Psoas muscle (tissue), 8 donors: Measurements from ENCODE around the gene MCFD2. TPM values are rescaled to one million over a fixed set of nuclear protein-coding genes. Genes with fewer than 3 reads are reported as not detected.

Experiments used
- ATAC-seq, 4 donors: fragments of 200-7000 bp; cut with Tn5 transposase; one replicate each; pipeline ENCODE4 v1.9.1; 2020; ENCODE audit warnings: moderate library complexity in 3 of 4, mild to moderate bottlenecking in 2 of 4
- DNase-seq, 2 donors: peaks; one replicate each; pipeline ENCODE4 v3.0.0-alpha.2; 2020
- H3K27ac ChIP-seq: fragments of 200-600 bp; one replicate; pipeline ENCODE4 v1.8.0; 2022
- H3K27me3 ChIP-seq, 3 donors: fragments of 200-600 bp in 1 of 3; one replicate each; pipeline versions ENCODE4 v1.6.1 to v1.8.0; 2013 to 2022; ENCODE audit warnings: low read length in 2 of 3, mild to moderate bottlenecking in 2 of 3, moderate library complexity in 1 of 3; ENCODE audit not compliant: insufficient read depth in 3 of 3
- H3K36me3 ChIP-seq, 2 donors: fragments of 200-600 bp in 1 of 2; one replicate each; pipeline versions ENCODE4 v1.6.1 to v1.8.0; 2013 to 2022; ENCODE audit warnings: low read depth in 1 of 2, mild to moderate bottlenecking in 1 of 2, moderate library complexity in 1 of 2; ENCODE audit not compliant: insufficient read depth in 1 of 2
- H3K4me1 ChIP-seq: fragments of 200-600 bp; one replicate; pipeline ENCODE4 v1.8.0; 2022
- H3K4me3 ChIP-seq: fragments of 200-600 bp; one replicate; pipeline ENCODE4 v1.8.0; 2022; ENCODE audit warnings: mild to moderate bottlenecking
- H3K9me3 ChIP-seq: fragments of 200-600 bp; one replicate; pipeline ENCODE4 v1.8.0; 2022
- CTCF ChIP-seq: fragments of 200-600 bp; IDR thresholded peaks from one replicate; pipeline ENCODE4 v1.8.0; 2022; ENCODE audit warnings: antibody characterized with exemption
- WGBS, 3 donors: extraction: QIAGEN DNeasy Blood & Tissue Kit; methylation state at CpG; one replicate each; pipeline versions ENCODE4 v1.1.6 to v1.1.7; 2013; 5-methylcytosine and 5-hydroxymethylcytosine counted together
- intact Hi-C, 2 donors: fragments of 100-400 bp; cut with DNase I; formaldehyde crosslinking; loops; one replicate each; pipeline versions ENCODE4 v1.11.0 to v1.14.2; 2022
- polyA plus RNA-seq, 3 donors: library from polyadenylated mRNA; stranded (reverse); fragments of 200-250 nt; gene quantifications; one replicate each; pipeline ENCODE4 v1.2.3, GENCODE V29; 2013
- total RNA-seq, 4 donors: library from RNA; stranded (reverse); fragmentation: NEBNext Ultra II Directional in 2 of 4; extraction: Animal tissue kit (Norgen Biotek cat#: 25700) in 2 of 4; gene quantifications; one replicate each; pipeline versions ENCODE4 v1.2.1 to v1.2.4, GENCODE V29; 2021 to 2023
- donor health status: healthy with polysubstance abuse.
- donor health status: DM: no; HTN: no; CAD: no; lungs with moderate emphysema.
- donor health status: Bipolar disorder and iron deficiency.
- donor health status: healthy.
- donor health status: DM: yes; HTN: yes; CAD: no.
- donor health status: DM: no; HTN: no; CAD: no.
- donor health status: DM: no; HTN: no; CAD: no.
- donor health status: DM: yes; HTN: yes; CAD: no.

Gene MCFD2
- total and polyA plus RNA-seq, 7 donors = 52.2 to 121 (median 86.5) TPM

DNA sequence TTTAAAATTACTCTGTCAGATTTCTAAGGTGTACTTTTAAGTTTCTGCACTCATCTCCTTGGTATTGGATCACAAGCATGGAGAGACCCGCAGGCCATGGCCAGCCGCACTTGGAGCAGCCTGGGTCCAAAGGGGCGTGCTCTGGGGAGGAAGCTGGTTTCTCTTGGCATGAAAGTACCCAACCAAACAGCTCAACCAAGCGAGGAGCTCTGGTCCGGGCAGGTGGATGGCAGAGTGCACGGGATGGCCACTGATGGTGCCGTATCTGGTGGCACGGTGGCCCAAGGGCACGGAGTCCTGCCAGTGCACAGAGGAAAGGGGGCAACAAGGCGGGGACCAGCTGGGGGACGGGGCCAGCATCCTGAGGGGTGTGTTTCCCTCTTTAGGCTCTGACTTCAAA lies 32.2 kb upstream of the MCFD2 start:
- TF ChIP-seq CTCF = no peak
- WGBS, 3 donors = 74 to 87% (median 74%) methylated on average over 11 of the region's 11 CpGs
- Histone ChIP-seq H3K27me3 (no peaks in the 10 kb centered on the region), H3K4me3 (no peak overlapping the region), H3K9me3 (no peaks in the 10 kb centered on the region), H3K27ac (no peak overlapping the region), H3K4me1 (no peaks in the 10 kb centered on the region), H3K36me3 (peaks cover 0 to 22% of the 10 kb centered on the region in 2 donors)
- DNase-seq (no peak), ATAC-seq (no peak)
- intact Hi-C loops = no loop called here

DNA sequence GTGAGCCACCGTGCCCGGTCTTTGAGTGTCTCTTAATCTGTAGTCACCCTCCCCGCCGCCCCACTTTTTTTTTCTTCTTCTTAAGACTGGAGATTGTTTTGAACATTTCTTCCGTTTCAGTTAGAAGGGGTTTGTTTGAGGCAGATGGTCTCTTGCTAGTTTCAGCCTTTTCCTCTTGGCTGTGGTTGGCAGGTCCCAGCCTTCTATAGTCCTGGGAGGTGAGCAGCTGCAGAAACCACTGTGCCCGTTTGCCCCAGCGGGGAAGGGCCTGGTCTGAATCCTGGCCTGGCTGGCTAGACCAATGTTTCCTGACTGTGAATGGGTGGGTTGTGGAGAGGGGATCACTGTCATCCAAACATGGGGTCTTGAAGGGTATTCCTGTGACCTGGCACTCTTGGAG lies 30.1 kb upstream of the MCFD2 start:
- Histone ChIP-seq H3K27ac (no peak overlapping the region), H3K4me3 (no peak overlapping the region), H3K36me3 (peaks cover 0 to 5% of the 10 kb centered on the region in 2 donors), H3K9me3 (no peaks in the 10 kb centered on the region), H3K4me1 (peaks cover under 1% of the 10 kb centered on the region), H3K27me3 (no peaks in the 10 kb centered on the region)
- 85 to 91% (median 89%) methylated on average over 7 of the region's 7 CpGs for WGBS, 3 donors
- intact Hi-C loops = no loop called here
- ATAC-seq (no peak), DNase-seq (no peak)
- TF ChIP-seq CTCF = no peak

GRCh38 chr2:46943881-46944798 lies 28.5 kb upstream of the MCFD2 start:
- TF ChIP-seq CTCF = no peak
- ATAC-seq = no peak
- Histone ChIP-seq H3K36me3 (no peaks in the 10 kb centered on the region), H3K4me3 (no peak overlapping the region), H3K27me3 (no peaks in the 10 kb centered on the region), H3K9me3 (no peaks in the 10 kb centered on the region), H3K27ac (no peak overlapping the region), H3K4me1 (peaks cover 10% of the 10 kb centered on the region)
- no peak for DNase-seq
- WGBS, 3 donors = 87 to 94% (median 92%) methylated on average over 9 of the region's 9 CpGs
- intact Hi-C loops = no loop called here

- intact Hi-C loops = no loop called here
- no peak for DNase-seq
- no peak for TF ChIP-seq CTCF
- Histone ChIP-seq H3K9me3 (no peaks in the 10 kb centered on the region), H3K27ac (no peak overlapping the region), H3K4me1 (peaks cover 10% of the 10 kb centered on the region), H3K36me3 (no peaks in the 10 kb centered on the region), H3K4me3 (peak overlapping the region; percentile 86), H3K27me3 (no peaks in the 10 kb centered on the region)
- 80 to 88% (median 87%) methylated on average over 10 of the region's 10 CpGs for WGBS, 3 donors
- no peak for ATAC-seq
Observed at GRCh38 chr2:46942891-46943626, 27.5 kb upstream of the MCFD2 start.
